ENCODE results near the gene PTCHD1.

The PTCHD1 gene

DNA sequence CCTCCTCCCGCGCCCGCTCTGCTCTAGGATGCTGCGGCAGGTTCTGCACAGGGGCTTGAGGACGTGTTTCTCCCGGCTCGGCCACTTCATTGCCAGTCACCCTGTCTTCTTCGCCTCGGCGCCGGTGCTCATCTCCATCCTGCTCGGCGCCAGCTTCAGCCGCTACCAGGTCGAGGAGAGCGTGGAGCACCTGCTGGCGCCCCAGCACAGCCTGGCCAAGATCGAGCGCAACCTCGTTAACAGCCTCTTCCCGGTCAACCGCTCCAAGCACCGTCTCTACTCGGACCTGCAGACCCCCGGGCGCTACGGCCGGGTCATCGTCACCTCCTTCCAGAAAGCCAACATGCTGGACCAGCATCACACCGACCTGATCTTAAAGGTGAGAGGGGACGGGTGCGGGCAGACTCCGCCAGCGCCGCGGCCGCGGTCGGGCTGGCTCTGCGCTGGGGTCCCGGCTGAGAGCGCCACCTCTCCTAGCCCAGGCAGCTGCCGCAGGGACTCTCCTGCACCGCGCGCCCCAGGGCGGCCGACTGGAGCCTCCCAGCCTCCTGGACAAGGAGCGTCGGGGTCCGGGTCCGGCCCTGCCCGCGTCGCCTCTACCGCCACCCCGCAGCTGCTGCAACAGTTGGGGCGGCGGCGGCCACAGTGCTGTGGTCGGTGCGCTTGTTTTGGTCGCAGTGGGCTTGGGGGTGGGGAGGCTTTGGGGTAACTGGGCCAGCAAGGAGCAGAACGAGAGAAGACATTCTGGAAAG, at the start of gene PTCHD1:
TSS of gene PTCHD1 (plus strand) at position 2 of the 752 bp plus-strand sequence. CDS start at position 29, 27 bp downstream.
- FAIRE-seq, result no peak

DNA sequence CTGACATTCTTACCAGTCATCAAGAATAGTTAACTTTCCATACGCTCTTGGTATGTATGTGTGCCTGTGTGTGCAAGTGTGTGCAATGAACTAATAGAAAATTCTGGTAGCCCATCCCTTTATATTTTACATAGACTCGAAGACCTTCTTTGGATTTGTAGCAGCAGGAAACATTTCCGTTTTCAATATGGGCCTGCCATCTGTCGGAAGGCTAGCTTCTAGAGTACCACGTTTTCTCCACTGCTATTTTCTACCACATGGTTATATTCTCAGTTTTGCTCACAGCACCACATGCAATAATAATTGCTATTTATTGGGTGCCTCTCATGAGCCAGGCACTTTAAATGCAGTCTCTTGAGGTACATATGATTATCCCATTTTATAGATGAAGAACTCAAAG, 47.9 kb upstream of the PTCHD1 start:
- FAIRE-seq, result no peak

DNA sequence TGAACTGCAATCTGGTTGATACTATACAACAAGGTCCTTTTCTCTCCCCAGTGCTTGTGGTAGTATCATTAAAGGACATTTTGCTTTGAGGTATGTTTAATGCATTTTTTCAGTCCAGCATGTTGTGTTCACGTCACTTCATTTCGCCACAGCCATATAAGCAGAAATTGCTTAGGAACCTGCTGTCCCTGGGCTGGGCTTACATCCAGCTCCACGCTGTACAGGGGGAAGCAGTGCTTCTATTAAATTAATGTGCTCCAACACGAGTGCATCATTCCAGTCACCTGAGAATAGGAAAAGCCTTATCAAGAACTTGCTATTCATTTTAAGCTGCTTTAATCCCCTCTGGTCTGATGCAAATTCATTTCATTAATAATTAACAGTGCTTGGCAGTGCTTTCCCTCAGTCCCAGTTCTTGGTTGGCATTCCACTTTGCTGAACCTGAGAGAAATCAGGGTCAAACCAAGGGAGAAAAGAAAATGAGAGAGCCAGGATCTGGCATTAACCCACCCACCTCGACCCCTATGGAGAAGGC, 47.4 kb upstream of the PTCHD1 start:
- FAIRE-seq, result no peak

DNA sequence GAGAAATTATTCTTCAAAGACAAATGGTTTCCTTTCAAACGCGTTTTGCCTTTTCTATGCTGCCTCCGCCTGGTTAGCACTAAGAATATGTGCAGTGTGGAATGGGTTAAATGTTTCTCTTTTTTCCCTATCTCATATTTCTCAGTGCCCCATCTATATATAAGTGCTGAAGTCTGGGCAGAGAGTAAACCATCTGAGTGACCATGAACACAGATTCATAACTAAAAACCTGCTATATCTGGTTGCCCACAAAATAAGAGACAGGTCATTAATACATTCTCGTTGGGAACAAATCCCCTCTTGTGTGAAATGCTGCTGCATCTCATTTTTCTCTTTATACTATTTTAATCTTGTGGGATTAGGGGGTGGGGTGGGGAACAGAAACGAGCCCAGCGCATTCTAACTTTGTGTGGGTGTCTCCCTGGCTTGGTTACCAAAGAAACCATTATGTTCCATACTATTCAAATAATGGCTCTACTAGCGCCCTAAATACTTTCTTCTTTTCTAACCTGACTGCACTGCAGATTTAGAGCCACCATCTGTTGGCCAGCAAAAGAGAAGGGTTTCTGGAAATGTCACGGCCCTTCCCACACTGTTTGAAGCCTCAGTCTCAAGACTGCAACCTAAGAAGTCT, 42.2 kb upstream of the PTCHD1 start:
- FAIRE-seq, result no peak

DNA sequence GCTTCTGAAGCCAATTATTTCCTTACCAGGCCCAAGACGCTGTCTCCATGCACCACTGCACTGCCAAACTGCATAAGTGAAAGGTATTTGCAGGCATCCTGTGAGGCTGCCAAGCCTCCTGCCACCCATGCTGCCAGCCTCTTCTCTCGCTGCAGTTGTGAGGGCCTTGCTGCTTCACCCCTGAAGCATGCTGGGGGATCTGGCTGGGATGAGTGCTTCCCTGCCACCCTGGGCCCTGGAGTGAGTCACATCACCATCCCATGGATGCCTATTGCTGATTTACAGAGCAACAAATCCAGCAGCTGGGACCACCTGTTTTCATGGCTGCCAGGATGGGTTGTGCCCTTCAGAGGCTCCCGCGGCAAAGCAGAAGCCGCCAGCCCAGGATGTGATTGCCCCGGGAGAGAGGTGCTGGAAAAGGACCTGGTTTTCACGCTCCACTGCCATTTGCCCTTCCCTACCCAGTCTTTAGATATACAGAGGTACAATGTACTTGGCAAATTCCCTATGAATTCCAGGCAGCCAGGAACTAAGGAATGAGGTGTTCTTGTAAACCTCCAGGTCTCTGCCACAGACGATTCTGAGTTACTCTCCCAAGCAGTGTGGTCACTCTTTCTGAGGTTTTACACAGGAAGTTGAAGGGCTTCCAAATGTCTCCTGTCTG, 41.5 kb upstream of the PTCHD1 start:
- FAIRE-seq, result no peak

DNA sequence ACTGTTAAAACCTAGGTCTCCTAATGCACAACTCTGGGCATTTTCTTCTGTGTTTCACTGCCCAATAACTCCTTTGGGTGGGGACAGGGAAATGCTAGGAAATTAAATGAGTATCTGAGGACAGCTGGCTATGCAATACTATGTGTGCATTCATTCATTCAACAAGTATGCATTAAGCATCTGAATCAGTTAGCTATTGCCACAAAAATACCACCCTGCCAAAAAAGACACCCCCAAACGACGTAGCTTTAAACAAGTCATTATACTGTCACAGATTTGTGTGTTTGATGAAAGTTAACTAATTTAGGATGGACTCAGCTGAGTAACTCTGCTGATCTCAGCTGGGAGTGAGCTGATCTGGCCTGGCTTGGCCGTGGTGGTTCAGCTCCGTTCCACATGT, 29.8 kb upstream of the PTCHD1 start:
- no peak for FAIRE-seq

DNA sequence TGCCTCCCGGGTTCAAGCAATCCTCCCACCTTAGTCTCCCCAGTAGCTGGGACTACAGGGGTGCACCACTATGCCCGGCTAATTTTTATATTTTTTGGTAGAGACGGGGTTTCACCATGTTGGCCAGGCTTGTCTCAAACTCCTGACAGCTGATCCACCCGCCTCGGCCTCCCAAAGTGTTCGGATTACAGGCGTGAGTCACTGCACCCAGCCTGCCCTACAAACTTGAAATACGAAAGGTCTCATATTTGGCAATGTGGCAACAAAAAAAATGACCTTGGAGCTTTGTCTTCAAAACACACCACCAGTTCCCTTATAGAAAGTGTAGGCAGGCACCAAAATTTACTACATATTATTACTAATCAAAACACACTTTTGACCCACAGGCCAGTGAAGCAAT, 22.9 kb upstream of the PTCHD1 start:
- FAIRE-seq, result no peak

DNA sequence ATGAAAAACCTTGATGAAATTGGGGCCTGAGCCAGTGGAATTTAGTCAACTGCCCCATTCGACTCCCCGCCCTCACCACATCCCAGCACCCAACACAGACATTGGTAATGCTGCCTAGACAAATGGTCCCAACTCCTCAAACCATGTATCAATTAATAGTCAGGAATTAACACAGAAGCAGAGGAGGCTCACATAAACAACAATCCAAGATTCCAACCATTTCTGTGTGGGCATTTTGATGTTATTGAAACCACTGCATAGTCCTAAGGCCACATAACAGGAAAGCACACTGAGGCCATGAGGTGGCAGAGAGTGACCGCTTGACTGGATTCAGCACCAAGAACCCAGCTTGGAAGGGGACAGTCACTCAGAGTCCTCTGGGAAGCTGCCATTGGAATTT, 22.5 kb upstream of the PTCHD1 start:
- FAIRE-seq, result no peak

DNA sequence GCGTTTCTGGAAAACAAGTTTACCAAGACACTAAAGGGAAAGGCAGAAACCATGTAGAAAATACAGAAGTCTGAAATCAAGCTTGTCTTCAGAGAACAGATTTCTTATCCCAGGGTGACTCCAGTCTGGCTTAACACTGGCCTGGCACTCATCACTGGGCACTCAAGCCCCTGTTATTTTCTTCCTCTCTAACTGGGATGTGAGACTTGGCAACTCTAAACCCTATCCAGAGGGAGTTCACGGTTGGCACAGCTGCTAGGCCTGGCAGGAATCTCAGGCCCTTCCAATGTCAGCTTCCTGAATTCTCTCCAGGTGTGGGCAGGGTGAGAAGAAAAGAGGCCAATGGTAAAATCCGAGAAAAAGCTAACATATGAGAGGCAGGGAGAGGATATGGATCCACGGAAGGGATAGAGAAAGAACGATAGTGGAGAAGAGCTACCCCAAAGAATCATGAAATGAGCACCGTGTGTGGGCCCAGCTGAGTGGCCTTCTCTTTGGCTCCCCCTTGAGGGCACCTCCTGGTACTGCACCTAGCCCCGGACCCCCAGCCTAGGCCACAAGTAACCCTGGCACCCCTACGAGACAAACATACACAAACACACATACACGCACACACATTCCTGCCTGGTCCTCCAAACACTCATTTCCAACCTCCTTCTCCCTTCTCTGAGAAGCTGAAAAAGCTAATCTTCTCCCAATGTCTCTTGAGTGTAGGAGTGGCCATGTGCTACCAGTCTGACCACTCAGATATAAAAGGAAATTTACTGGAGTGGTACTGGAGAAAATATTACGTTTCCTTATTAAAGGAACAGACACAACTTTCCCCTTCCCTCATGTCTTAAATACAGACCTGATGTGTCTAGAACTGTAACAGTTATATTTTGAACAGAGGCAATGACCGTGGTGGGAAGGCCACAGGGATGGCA, 16.6 kb upstream of the PTCHD1 start:
- FAIRE-seq, result no peak

DNA sequence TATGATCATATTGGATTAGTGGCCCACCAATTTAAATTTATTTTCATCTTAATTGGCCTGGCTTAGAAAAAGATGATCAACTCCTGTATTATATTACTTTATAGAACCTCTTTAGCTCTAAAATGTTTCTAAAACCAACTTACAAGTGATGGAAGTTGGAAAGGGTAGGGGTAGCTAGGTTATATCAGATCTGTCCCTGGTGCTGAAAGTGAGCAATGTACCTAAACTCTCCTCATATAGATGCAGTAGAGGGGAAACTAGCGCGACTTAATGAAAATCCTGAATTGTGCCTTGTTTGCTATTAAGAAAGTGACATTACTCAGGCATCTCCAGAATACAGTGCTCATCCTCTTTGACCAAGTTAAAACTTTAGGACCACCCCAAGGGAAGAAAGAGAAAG, 7.5 kb upstream of the PTCHD1 start:
- FAIRE-seq, result no peak

DNA sequence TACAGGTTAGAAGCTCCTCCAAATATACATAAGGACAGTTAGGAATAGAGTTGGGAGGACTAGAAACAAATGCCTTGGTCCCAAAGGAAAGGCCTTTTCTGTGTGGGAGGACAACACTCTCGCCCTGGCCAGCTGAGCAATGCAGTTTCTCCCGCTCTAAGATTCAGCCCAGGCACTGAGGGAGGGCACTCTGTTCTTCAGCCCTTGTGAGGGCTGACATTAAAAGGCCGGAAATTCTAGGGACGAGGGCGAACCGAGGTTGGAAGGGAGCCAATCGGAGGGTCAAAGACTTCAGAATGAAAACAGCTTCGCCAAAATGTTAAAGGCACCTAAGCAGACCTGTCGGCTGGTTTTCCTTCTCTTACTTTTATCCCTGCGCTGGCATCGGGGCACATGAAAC, 2.9 kb upstream of the PTCHD1 start:
- no peak for FAIRE-seq

DNA sequence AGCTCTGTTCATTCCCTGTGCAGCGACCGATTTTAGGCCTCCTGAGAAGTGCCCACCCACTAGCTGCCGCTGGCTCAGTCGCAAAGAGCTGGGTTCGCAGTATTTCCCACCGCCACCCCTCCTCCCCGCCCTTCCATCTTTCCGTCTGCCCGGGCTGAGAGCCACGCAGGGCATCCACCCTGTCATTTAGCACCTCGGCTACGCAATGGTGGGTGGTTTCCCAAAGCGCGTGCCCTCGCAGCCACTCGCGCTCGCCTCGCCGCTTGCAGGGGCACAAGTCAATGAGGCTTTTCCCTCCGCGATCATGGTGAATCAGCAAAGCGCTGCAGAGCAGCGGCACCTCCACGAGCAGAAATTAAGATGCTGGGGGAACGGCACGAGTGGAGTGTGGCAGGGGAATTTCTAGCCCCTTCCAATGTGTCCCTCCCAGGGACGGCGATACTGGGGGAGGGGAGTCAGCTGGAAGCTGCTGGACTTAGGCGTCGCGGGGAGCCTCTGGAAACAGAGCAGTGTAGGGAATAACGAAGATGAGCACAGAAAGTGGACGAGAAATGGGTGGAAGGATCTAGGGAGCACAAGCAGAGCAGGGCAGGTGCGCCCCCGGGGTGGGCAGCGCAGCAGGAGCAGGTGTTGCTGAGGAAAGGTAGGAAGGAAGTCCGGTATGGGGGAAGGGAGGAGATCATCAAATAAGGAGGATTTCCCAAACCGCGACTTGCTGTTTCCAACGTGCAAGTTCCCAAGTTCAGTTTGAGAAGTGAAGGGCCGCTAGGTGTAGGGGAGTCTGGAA, 2.4 kb upstream of the PTCHD1 start:
- FAIRE-seq, result no peak

DNA sequence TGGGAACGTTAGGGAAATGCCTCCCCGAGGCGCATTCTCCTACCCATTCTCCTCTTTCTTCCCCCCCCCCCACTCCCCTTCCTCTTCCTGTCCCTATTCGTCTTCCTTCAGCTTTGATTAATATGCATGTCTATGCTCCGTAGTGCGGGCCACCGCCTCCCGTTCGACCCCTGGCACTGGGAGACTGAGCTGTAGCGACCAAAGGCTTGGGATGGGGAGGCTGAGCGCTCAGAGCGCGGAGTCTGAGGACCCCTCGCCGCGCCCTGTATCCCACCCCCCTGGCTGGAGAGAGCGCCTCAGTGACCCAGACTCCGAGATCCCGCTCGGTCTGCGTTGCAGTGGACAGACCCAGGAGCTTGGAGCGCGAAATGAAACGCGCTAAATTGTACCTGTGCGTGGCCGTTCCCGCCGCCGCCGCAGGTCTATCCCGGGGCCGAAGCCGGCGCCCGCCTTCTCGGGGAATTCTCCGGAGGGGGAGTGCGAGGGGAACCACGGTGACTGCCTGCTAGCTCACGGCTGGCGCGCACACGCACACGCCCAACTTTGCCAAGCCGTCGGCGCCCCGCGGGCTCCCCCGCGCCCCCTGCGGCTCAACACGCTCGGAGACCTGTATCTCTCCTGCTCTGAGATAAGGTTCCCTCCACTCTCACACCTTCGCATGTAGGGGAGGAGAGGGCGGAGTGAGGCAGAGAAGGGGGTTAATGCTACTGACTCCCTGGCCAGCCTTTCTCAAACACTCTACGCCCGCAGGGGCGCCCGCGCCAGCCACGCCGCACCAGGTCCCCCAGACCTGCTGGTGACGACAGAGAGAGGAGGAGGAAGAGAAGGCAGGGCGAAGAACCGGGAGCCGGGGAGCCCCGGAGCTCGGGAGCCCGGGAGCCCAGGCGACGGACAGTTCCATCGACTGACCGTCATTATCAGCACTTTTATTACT, 1.5 kb upstream of the PTCHD1 start:
- FAIRE-seq, result no peak

DNA sequence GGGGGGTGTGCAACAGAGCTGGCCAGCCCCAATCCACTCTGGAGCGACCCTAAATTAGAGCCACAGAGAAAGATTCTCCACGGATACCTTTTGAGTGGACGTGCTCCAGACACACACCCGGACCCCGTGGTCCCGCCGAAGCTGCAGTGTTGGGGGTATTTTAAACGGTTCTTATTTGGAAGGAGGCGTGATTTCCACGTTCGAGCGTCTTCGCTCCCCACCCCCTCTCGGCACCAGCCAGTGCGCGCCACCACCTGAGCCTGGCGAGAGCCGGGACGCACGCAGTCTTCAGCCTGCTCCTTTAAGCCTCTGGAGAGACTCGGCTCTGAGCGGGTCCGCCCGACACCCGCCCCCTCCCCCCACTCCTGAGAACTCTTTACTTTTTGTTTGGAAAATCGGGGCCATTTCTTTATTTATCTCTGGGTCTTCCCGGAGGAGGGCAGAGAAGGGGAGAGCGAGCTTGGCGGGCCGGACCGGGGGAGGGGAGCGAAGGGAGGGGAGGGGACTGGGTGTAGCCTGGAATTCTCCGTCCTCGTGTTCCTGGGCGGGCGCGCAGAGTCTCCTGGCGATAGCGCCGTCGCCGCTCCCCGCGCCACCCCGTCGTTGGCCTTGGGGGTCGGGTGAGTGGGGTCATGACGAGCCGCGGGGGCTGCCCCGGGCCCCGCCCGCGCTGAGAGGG, 668 bp upstream of the PTCHD1 start:
- no peak for FAIRE-seq

DNA sequence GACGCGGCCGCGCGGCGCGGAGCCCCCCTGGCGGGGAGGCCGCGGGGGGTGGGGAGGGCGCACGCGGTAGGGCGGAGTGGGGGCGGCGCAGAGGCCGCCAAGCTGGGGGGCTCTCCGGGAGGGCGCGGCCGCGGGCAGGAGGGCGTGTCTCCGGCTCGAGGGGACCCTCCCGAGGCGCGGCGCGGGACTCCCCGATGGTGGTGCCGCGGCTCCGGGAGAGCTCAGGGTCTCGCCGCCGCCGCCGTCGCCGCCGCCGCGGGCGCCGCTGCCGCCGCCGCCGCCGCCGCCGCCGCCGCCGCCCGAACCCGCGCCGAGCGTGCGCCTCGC, 165 bp upstream of the PTCHD1 start:
- no peak for FAIRE-seq

DNA sequence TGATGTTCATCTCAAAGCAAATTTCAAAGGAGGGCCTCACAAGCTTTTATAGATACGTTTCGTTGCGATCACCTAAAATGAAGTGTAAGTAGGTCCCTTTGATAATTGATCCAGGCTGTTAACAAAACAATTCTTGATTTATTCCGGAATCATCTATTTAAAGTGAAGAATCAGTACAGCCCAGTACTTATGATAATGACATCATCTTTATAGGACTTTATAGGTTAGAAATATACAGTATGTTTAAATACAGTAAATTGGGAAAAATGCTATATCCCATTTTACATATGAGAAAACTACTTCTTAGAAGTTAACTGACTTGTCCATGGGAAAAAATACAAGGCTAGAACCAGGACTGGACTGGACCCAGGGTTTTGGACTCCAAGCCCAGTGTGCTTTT, 3.7 kb downstream of the PTCHD1 start:
- no peak for FAIRE-seq

DNA sequence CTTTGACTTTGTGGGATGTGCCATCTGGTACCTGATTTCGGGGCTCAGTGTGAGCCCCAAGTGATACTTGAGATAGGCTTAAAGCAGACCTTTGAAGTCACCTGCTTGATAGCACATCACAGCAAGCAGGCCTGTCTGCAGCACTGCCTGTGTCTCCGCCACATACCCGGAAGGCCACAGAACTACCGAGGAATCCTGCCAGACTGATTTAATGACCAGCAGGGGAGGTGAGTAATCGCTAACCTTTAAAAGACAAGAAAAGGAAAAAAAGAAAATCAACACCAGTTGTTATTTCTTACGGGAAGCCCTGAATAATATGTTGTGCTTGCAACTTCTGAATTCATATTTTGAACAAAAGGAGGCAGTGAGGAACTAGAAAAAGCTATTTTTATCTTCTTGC, 6.8 kb downstream of the PTCHD1 start:
- no peak for FAIRE-seq

DNA sequence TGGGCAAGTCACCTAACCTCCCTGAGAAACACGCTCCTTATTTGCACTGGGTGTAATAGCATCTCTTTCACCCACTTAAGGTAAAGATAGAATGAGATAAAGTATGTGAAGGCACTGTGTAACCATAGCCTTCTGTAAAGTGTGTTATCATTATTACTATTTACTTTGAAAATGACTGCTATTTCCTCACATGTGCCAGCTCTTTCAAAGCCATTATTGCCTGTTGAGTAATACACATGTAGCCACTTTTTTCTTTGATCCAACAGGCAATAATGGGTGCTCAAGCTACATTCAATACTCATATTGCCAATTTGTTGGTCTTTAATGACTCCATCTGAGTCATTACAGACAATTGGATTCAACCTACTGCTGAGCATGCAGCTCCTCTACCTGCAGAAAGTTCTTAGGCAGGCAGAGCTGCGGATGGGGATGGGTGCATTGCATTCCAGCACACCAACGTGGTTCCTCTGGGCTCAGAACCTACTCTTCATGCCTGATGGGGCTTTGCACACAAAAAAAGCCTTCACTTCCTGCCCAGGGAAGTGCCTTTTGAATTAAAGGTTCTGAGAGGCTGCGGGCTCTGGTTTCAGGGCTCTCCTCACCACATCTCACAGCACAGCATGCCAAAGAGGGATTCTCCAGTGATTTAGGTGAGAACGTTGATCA, 9.7 kb downstream of the PTCHD1 start:
- FAIRE-seq, result no peak

DNA sequence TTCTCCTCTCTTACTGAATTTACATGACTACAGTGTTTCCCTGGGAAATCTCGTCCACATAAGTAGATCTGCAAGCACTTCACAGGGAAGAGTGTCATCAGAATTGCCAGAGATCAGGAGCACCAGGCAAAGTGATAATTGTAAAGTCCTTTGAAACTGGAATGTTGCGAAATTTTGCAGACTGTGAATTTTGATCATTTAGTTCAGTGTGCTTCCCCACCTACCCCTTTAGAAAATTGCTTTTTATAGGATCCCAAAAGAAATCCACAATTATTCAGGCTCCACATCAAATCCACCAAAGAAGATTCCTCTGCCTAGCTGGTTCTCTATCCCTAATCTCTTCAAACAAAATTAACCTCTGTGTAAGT, 10.2 kb downstream of the PTCHD1 start:
- FAIRE-seq, result no peak

DNA sequence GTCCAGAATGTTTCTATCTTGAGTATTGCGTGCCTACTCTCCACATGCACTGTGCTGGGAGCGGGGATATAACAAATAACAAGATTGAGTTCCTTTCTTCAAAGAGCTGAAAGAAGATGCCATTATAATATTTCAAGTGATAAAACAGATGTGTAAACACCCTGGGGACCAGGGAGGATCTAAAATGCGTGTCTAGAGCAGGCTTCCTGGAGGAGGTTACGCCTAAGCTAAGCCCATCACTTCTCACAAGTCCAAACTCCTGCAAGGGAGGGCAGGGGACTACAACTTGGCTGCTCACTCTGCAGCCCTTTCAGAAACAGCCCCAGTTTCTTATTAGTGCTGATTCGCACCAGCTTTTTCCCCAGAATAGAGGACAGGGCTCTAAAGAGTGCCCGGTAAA, 21.5 kb downstream of the PTCHD1 start:
- no peak for FAIRE-seq
